ENCODE data around the gene ADARB2.
"Not testable (repeated sequence)": the region's sequence is repeated elsewhere in the genome, so short reads cannot be mapped to it uniquely, and the experiment has no call there.

Gene ADARB2

DNA sequence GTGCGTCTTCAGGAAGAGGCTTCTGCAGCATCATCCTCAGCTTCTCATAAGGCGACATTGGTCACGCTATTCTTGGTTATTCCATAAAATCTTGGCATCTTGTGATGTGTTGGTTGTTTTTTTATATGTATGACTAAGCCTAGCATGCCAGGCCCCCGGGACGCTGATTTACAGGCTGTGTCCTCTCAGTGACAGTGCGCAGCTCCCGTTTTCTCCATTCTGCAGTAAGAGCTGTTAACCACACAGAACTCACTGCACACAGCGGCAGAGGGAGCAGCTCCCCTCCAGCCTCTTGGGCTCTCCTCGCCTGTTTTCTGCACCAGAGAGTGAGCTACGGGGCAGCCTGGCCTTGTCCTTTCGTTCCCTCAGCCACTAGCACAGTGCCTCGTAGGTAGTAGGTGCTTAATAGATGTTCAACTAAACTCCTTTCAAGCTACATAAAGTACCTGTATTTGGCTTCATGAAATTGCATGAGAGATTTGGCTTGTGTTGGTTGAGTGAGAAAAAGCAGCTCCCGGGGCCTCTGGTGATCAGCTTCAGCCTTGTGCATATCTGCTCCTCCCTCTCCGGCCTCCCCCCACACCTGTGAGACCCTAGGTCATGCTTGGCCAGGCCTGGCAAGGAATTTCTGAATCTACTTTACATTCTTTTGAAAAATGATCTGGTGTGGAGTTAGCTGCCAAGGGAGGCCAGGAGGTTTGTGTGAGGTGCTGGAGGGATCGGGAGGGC, 564.9 kb downstream of the ADARB2 start:
- no peak for DNase-seq

DNA sequence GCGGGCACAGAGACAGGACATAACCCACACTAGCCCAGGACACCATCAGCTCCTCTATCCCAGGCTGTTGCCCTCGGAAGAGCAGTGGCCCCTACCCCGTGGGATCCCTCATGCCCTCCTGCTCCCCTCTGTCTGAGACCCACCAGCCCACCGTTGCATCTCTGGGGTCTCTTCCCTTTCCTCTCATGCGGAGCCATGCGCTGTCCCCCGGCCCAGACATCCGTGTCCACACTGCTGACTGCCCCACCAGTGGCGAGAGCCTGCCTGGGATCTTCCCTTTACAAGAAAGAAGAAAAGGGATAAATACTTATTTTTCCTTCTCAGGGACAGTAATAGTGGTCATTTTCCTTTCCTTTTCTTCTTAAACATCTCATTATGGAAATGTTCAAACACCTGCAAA, 565.7 kb downstream of the ADARB2 start:
- no peak for DNase-seq

DNA sequence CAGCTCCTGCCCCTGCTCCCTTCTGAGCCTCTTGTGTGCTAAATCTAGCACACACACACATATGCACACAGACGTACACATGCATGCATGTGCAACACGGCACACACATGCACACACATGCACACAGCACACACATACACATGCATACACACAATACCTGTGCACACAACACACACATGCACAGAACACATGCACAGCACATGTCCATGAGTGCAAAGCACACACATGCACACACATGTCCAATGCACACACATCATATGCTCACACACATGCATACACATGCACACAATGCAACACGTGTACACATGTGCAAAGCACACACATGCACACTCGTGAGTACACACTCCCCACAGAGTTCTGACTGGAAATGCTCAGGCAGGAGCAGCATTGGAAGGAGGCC, 566.1 kb downstream of the ADARB2 start:
- no peak for DNase-seq

- no peak for DNase-seq
Observed at GRCh38 chr10:1170867-1171180, 566.5 kb downstream of the ADARB2 start.

DNA sequence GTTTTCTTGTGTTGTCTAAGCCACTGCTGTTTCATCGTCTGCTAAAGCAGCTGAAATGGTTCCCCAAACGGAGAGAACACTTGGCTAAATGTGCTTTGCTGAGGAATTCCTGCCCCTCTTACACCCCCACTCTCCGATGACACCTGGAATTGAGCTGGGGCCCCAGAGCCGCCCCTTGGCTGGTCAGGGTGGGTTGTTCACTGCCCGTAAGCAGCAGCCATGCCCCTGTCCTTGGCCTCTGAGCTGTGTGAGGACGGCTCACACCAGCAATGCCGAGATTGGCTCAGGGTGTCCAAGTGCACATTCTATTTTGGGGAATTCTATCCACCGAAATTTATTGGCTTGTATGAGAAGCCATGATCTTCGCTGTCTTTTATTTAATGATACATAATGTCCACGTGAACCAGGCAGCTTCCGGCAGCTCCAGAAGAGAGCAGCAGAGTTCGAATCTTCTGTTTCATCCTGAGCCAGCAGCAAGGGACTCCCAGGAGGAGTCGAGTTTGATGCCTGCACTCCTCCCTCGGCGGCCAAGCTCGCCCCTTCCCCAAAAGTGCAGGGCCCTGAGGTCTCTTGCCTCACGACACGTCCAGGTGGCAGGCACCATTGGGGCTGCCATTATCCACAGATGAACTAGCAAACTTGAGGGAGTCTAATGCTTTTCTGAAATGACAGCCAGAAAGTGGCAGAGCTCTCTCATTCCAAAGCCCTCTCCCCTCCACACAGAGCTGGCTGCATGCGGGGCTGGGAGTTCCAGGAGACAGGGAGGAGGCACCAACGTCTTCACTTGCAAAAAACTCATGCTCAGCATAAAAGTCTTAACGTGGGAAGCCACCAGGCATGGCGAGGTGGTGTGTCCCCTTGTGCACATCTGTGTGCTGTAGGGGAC, 567.1 kb downstream of the ADARB2 start:
- DNase-seq: no peak

DNA sequence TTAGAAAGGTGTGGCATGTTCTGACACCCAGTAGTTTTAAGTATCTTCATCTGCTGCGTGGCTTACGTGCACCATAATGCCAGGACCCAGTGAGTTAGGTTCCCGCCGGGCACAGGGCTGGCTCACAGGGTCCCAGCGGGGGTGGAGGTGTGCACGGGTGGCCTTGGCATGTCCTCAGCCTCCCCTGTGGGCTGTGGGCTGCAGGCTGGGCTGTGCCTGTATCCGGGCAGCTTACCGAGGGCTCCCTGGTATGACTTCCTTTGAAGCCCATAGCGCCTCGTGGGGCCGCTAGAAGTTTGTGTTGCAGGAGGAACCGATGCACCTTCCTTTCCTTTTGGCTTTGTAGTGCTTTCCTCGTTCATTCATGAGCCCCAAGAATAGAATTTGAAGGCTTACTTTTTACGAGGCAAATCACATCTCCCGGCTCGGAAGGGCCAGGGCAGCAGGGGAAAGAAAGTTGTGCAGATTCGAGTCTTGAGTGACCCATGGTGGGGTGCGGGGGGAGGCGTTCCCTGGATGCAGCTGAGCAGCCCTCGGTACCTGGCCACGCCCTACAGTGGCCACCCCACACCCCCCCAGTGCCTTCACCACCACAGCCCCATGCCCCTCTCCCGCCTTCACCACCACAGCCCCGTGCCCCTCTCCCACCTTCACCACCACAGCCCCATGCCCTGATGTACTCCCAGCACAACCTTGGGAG, 568.0 kb downstream of the ADARB2 start:
- DNase-seq: no peak

- DNase-seq: no peak
Observed at GRCh38 chr10:1168763-1169162, 568.6 kb downstream of the ADARB2 start.

- DNase-seq: no peak
Observed at GRCh38 chr10:1166828-1167275, 570.5 kb downstream of the ADARB2 start.

DNA sequence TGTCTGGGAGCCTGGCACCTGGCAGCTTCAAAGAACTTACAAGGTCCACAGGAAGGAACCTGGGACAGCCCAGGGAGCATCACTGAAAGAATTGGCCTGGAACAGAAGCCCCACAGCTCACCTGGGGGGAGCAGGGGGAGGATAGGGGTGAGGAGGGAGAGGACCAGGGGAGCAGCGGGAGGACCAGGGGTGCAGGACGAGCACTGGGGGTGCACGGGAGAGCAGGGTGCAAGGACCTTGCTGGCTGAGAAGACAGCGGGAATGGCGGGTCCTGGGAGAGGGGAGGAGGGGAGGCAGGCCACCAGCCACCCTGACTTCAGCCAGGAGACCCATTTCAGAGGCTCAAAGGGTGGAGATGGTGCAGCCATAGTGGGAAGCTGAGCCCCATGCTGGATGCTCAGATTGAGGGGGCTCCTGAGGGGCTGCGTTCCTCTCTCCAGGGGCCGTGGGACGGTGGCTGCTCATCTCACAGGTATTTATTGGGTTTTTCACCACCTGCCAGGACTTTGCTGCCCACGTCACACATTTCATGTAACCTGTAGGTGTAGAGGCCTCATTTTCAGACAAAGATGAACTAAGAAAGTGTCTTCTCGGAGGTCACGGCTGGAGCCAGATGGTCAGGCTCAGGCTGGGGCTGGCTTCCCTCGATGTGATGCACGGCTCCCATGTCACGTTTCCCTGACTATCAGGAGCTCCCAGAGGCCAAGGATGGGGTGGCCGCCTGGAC, 571.1 kb downstream of the ADARB2 start:
- DNase-seq: no peak

DNA sequence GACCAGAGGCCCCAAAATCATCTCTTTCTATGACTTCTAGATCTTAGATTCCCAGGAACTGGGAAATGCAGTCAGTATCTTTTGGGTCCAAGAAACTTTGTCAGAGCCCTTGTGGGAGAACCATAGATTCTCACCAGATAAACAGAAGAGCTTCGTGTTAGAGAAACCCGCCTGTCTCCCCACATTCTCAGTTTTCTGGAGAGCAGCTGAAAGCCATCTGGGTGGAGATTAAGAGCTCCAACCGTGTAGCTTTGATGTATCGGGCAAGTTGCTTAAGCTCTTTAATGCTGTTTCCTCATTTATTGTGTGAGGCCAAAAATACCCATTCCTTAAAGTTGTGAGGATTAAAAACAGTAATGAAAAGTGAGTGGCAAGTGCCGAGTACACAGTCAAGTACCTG, 573.5 kb downstream of the ADARB2 start:
- no peak for DNase-seq

DNA sequence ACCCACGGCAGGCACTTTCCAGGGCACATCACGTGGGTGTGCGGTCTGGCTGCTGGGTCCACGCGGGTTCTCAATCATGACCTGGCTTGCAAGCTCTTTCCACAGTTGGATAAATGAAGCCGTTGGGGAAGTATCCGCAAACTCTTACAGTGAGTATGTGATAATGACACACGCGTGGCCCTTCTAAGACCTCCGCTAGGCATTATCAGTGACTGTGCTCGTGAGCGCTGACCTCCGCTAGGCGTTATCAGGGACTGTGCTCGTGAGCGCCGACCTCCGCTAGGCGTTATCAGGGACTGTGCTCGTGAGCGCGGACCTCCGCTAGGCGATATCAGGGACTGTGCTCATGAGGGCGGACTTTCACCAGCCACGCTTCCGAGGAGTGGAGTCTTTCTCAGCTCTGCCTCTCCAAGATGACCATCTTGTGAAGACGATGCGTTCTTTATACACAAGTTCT, 574.1 kb downstream of the ADARB2 start:
- no peak for DNase-seq

DNA sequence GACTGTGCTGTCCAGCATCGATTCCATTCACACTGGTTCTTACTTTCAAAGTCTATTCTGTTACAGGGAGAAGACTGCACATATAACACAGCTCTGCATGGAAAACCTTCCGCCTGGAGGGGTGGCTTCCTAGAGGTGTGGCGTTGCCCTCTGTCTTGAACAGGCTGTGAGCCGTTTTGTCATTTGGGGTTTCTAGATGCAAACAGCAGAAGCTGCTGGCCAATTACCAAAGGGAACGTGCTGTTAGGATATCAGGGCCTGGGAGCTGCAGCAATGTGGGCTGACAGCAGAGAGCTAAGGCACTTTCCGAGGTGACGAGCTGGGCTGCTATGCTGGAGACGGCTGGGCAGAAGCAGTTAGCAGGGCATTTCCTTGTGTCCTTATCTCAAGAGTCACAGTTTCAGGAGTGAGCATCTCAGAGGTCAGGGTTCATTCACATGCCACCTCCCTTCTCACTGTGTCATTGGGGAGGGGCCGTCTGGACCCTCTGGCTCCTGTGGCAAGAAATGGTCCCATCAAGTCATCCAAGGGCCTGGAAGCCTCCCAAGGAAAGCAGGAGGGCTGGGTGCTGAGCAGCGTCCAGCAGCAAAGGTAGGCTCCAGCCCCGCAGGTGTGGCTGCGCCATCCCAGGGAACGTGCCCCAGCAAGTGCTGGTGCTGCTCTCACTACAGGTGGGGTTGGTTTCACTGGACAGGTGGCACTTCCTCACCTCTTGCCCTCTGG, 574.7 kb downstream of the ADARB2 start:
- DNase-seq: no peak

- DNase-seq: not testable (repeated sequence)
Observed at GRCh38 chr10:1161315-1161673, 576.0 kb downstream of the ADARB2 start.

DNA sequence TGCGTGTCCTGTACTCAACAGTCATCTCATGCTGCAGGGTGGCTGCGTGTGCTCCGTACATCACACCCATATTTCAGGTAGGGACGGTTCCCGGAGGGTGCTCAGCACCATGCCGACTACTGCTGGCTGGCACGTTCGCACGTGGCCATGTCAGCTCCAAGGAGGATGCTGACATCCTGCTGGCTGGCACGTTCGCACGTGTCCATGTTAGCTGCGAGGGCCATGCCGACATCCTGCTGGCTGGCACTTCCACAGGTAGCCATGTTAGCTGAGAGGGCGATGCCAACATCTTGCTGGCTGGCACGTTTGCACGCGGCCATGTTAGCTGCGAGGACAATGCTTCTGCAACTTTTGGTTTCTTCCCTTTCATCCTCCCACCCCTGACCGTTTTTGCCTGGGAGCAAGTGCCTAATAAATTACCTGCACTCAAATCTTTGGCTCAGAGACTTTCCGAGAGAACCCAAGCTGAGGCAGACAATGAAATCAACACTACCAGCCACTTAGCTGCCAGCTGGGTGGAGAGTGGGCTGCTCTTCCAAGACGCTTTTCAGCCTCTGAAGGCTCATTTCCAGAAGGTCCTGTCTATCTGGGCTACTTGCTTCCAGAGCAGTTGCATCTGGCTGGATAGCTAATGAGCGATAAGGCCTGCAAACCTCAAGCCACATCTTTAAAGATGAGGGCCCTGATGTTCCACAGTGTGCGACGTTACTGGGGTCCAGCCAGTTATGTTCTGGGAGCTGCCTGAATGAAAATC, 576.6 kb downstream of the ADARB2 start:
- no peak for DNase-seq

- DNase-seq: no peak
Observed at GRCh38 chr10:1159131-1160061, 577.9 kb downstream of the ADARB2 start.

DNA sequence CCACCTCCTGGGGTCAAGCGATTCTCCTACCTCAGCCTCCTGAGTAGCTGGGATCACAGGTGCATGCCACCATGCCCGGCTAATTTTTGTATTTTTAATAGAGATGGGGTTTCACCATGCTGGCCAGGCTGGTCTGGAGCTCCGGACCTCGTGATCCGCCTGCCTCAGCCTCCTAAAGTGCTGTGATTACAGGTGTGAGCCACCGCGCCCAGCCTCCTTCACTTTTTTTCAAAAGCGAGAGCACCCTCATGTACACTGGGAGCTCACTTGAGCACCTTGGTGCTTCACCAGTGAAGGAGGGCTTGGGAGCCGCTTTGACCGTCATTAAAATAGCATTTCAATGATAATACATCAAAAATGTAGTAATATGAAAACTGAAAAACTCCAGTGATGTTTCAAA, 578.8 kb downstream of the ADARB2 start:
- DNase-seq: not testable (repeated sequence)

- DNase-seq: no peak
Observed at GRCh38 chr10:1158066-1158465, 579.3 kb downstream of the ADARB2 start.

DNA sequence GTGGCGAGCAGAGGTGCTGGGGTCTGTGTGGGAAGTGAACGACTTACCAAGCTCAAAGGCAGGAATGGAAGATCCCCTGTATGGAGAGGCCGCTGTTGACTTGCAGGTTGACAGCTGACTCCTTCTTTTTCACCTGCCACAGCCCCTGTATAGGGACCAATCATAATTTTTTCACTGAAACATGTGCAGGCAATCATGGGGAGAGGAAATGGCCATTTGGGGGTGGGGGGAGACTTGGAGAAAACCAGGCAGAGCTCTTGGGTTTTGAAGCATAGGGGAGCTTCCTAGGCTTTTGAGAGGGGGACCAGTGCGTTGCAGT, 579.8 kb downstream of the ADARB2 start:
- DNase-seq: no peak

DNA sequence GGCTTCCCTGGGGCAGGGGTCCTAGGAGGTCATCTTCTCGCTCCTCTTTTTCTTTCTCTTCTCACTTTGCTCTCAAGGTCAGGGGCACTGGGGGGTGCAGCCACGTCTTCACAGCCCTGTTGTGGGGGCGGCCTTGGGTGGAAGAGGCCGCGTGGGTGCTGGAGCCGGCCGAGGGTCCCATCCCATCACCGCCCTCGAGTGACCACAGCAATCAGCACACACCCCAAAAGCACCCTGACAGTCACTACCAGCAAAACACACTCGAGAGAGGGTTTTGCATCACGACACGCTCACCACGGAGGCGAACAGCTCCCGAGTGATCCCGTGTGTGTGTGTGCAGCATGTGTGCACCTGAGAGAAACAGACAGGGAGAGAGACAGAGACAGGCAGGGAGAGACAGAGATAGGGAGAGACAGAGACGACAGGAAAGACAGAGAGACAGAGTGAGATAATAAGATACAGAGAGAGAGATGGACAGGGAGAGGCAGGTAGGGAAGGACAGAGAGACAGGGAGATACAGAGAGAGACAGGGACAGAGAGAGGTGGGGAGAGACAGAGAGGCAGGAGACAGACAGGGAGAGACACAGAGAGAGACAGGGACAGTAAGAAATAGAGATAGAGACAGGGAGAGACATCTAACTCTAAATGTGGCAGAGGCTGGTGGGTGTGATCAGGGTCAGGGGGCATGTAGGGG, 580.3 kb downstream of the ADARB2 start:
- no peak for DNase-seq

DNA sequence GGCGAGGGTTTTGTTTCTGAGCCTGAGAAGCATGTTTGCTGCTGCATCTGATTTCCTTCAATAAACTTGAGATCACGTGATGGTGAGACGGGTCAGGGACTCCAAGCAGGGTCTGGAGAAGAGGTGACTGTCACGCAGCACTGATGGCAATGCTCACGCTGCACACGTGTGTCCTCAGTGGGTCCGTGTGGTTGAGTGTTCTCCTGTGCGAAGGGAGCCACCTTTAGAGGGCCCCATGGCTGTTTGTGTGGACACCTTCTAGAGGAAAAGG, 580.8 kb downstream of the ADARB2 start:
- DNase-seq: no peak
